Fibroblast of lung (primary cell): ENCODE results near the gene PSD2.

Experiments used
- CTCF ChIP-seq, 2 donors: IDR thresholded peaks in 1 of 2; conservative IDR thresholded peaks in 1 of 2; 1 replicate in 1 of 2; 2 replicates in 1 of 2; pipeline ENCODE4 v1.5.1; 2011 to 2012; ENCODE audit warnings: low read length in 2 of 2, control low read depth in 1 of 2, inconsistent platforms in 1 of 2, low read depth in 1 of 2, mild to moderate bottlenecking in 1 of 2
- EZH2 ChIP-seq: IDR thresholded peaks from 2 replicates; pipeline ENCODE4 v1.5.1; 2012; ENCODE audit warnings: low read length, control low read depth, mild to moderate bottlenecking; ENCODE audit errors: missing control alignments

- TF ChIP-seq EZH2, result peak; percentile 11
- TF ChIP-seq CTCF (conservative IDR thresholded peaks at IDR 0.05 in 1 of 2, IDR thresholded peaks at IDR 0.05 in 1 of 2; ENCODE audit: low read depth in 1 of 2, low read length in 2 of 2), result no peak
These were observed 53.9 kb downstream of the PSD2 start for GRCh38 chr5:139849501-139849900.
